Right cardiac atrium (tissue), 5 donors: ENCODE data around the gene TSGA10IP. TPM values are rescaled to one million over a fixed set of nuclear protein-coding genes. Genes with fewer than 3 reads are reported as not detected.

Source experiments
- ATAC-seq, 2 donors: fragments of 200-7000 bp; cut with Tn5 transposase; one replicate each; pipeline versions ENCODE4 v1.8.0 to v1.9.1; 2020; ENCODE audit warnings: moderate library complexity in 2 of 2, mild to moderate bottlenecking in 1 of 2
- DNase-seq, 3 donors: peaks; one replicate each; pipeline ENCODE4 v3.0.0-alpha.2; 2020
- H3K27ac ChIP-seq: one replicate; pipeline ENCODE4 v1.5.1; 2013; ENCODE audit warnings: mild to moderate bottlenecking, low read length, control low read depth, moderate library complexity
- H3K27me3 ChIP-seq: one replicate; pipeline ENCODE4 v1.6.1; 2013; ENCODE audit not compliant: control insufficient read depth, insufficient read depth
- H3K4me1 ChIP-seq: one replicate; pipeline ENCODE4 v1.6.1; 2013; ENCODE audit warnings: low read length; ENCODE audit not compliant: control insufficient read depth, insufficient read depth
- H3K4me3 ChIP-seq: one replicate; pipeline ENCODE4 v1.5.1; 2013; ENCODE audit warnings: low read length, control low read depth
- H3K9me3 ChIP-seq: one replicate; pipeline ENCODE4 v1.6.1; 2013; ENCODE audit warnings: low read length; ENCODE audit not compliant: control insufficient read depth
- WGBS: extraction: QIAGEN DNeasy Blood & Tissue Kit; methylation state at CpG from one replicate; pipeline ENCODE4 v1.1.7; 2013; 5-methylcytosine and 5-hydroxymethylcytosine counted together
- intact Hi-C, 4 donors: fragments of 100-400 bp; cut with DNase I; formaldehyde crosslinking; loops; one replicate each; pipeline versions ENCODE4 v1.11.0 to v1.14.0; 2022 to 2023
- long read RNA-seq, 4 donors: library from polyadenylated mRNA; unstranded; transcript quantifications; one replicate each; pipeline ENCODE4 v2.0.0, GENCODE V29; 2020 to 2021
- polyA plus RNA-seq: library from polyadenylated mRNA; stranded (reverse); fragments of 200-250 nt; gene quantifications from one replicate; pipeline ENCODE4 v1.2.3, GENCODE V29; 2013
- total RNA-seq, 4 donors: library from RNA; stranded (reverse); fragmentation: NEBNext Ultra II Directional; extraction: Animal tissue kit (Norgen Biotek cat#: 25700); gene quantifications; one replicate each; pipeline ENCODE4 v1.2.1, GENCODE V29; 2021
- donor health status: healthy with polysubstance abuse.
- donor health status: DM: no; HTN: yes; CAD: no.
- donor health status: DM: no; HTN: no; CAD: no.
- donor health status: DM: no; HTN: yes; CAD: no; lungs with severe emphysema.
- donor health status: DM: yes; HTN: yes; CAD: no.

Gene TSGA10IP
- not detected for total RNA-seq
- polyA plus RNA-seq, result not detected
- long read RNA-seq, donor 1, result 0 reads
- long read RNA-seq, donor 2, result 0 reads
- long read RNA-seq, donor 3, result 0 reads
- long read RNA-seq, donor 4, result 0 reads

- 57% methylated on average over 13 of the region's 13 CpGs for WGBS
- no peak within 1 kb of the TSS for H3K4me3 ChIP-seq
- H3K9me3 ChIP-seq, result no peaks in the 10 kb centered on the region
- no peaks in the 10 kb centered on the region for H3K27me3 ChIP-seq
- no peak within 1 kb of the TSS for H3K27ac ChIP-seq
- ATAC-seq (peak in 1 of 2 donors; percentile 11), DNase-seq (peak in 1 of 3 donors; percentile 41)
- H3K4me1 ChIP-seq, result no peaks in the 10 kb centered on the region
- intact Hi-C loops, result no loop called here
Measured at GRCh38 chr11:65945430-65945911, at the start of gene TSGA10IP. Gene TSGA10IP (plus strand): TSS chr11:65945480. CDS start chr11:65945676, 196 bp downstream.

GRCh38 chr11:65895482-65895981, 49.7 kb upstream of the TSGA10IP start:
- Histone ChIP-seq H3K27me3 (no peaks in the 10 kb centered on the region), H3K4me3 (no peak overlapping the region), H3K27ac (no peak overlapping the region), H3K4me1 (peaks cover 3% of the 10 kb centered on the region), H3K9me3 (no peaks in the 10 kb centered on the region)
- no peak for ATAC-seq
- DNase-seq, result peak in 1 of 3 donors; percentile 6
- intact Hi-C loops, result no loop called here
- whole genome bisulfite sequencing, result 94% methylated on average over 5 of the region's 5 CpGs

GRCh38 chr11:65896034-65896999, 49.0 kb upstream of the TSGA10IP start:
- DNase-seq, result peak in 2 of 3 donors; percentile 52 to 57
- no peaks in the 10 kb centered on the region for H3K9me3 ChIP-seq
- H3K4me1 ChIP-seq, result peaks cover 3% of the 10 kb centered on the region
- WGBS, result 93% methylated on average over 14 of the region's 14 CpGs
- H3K27ac ChIP-seq, result no peak overlapping the region
- intact Hi-C loops, result no loop called here
- H3K27me3 ChIP-seq, result no peaks in the 10 kb centered on the region
- H3K4me3 ChIP-seq, result no peak overlapping the region
- no peak for ATAC-seq

- Histone ChIP-seq H3K4me1 (peaks cover 3% of the 10 kb centered on the region), H3K27ac (no peak overlapping the region), H3K27me3 (no peaks in the 10 kb centered on the region), H3K4me3 (no peak overlapping the region), H3K9me3 (no peaks in the 10 kb centered on the region)
- 96% methylated on average over 4 of the region's 4 CpGs for WGBS
- no peak for DNase-seq
- intact Hi-C loops, result no loop called here
- no peak for ATAC-seq
Measured at GRCh38 chr11:65897020-65897471, 48.2 kb upstream of the TSGA10IP start.

- Histone ChIP-seq H3K4me3 (peak overlapping the region; percentile 49), H3K27ac (no peak overlapping the region), H3K9me3 (no peaks in the 10 kb centered on the region), H3K27me3 (no peaks in the 10 kb centered on the region), H3K4me1 (no peaks in the 10 kb centered on the region)
- 28% methylated on average over 28 of the region's 28 CpGs for WGBS
- intact Hi-C loops, result no loop called here
- ATAC-seq (no peak), DNase-seq (no peak)
Measured at GRCh38 chr11:65898656-65899355, 46.5 kb upstream of the TSGA10IP start.

- Histone ChIP-seq H3K27me3 (no peaks in the 10 kb centered on the region), H3K4me3 (peak overlapping the region; percentile 49), H3K9me3 (no peaks in the 10 kb centered on the region), H3K4me1 (no peaks in the 10 kb centered on the region), H3K27ac (no peak overlapping the region)
- intact Hi-C loops, result no loop called here
- ATAC-seq (peak; percentile 38 to 83), DNase-seq (peak; percentile 82 to 84 (median 83))
- WGBS, result 2% methylated on average over 78 of the region's 78 CpGs
Measured at GRCh38 chr11:65899356-65900124, 45.7 kb upstream of the TSGA10IP start.

GRCh38 chr11:65900125-65900898, 45.0 kb upstream of the TSGA10IP start, which contains the start of gene FOSL1:
Gene FOSL1 (minus strand): TSS chr11:65900388. CDS start chr11:65900339, 49 bp downstream.
- Histone ChIP-seq H3K9me3 (no peaks in the 10 kb centered on the region), H3K27ac (no peak within 1 kb of the TSS), H3K27me3 (no peaks in the 10 kb centered on the region), H3K4me3 (peak within 1 kb of the TSS; percentile 49), H3K4me1 (no peaks in the 10 kb centered on the region)
- ATAC-seq, result peak; percentile 91 to 93
- DNase-seq, result peak; percentile 93 to 94 (median 94)
- intact Hi-C loops, result no loop called here
- WGBS, result 2% methylated on average over 80 of the region's 80 CpGs

GRCh38 chr11:65900899-65901180, 44.4 kb upstream of the TSGA10IP start:
- intact Hi-C loops, result no loop called here
- H3K4me1 ChIP-seq, result no peaks in the 10 kb centered on the region
- peak overlapping the region; percentile 49 for H3K4me3 ChIP-seq
- 70% methylated on average over 11 of the region's 11 CpGs for WGBS
- no peaks in the 10 kb centered on the region for H3K9me3 ChIP-seq
- no peak overlapping the region for H3K27ac ChIP-seq
- H3K27me3 ChIP-seq, result no peaks in the 10 kb centered on the region
- DNase-seq (no peak), ATAC-seq (no peak)

- WGBS, result 28% methylated on average over 5 of the region's 5 CpGs
- no peak overlapping the region for H3K27ac ChIP-seq
- ATAC-seq, result no peak
- H3K4me1 ChIP-seq, result no peaks in the 10 kb centered on the region
- H3K4me3 ChIP-seq, result no peak overlapping the region
- intact Hi-C loops, result no loop called here
- no peaks in the 10 kb centered on the region for H3K9me3 ChIP-seq
- no peak for DNase-seq
- no peaks in the 10 kb centered on the region for H3K27me3 ChIP-seq
Measured at GRCh38 chr11:65903068-65903481, 42.2 kb upstream of the TSGA10IP start.

GRCh38 chr11:65903715-65904114, 41.6 kb upstream of the TSGA10IP start:
- Histone ChIP-seq H3K4me1 (no peaks in the 10 kb centered on the region), H3K4me3 (no peak overlapping the region), H3K27me3 (no peaks in the 10 kb centered on the region), H3K27ac (no peak overlapping the region), H3K9me3 (no peaks in the 10 kb centered on the region)
- intact Hi-C loops, result no loop called here
- ATAC-seq (no peak), DNase-seq (no peak)
- 80% methylated on average over 8 of the region's 8 CpGs for WGBS
